NCI-H446 treated with DMSO at 0.1 percent for 48 hours (cell line): ENCODE results near the gene RNF114.
"Not testable (repeated sequence)": the region's sequence is repeated elsewhere in the genome, so short reads cannot be mapped to it uniquely, and the experiment has no call there.

Experiments used
- DNase-seq: peaks from one replicate; lab custom pipeline; 2025; lab: John Stamatoyannopoulos, UW

RNF114 gene

DNA sequence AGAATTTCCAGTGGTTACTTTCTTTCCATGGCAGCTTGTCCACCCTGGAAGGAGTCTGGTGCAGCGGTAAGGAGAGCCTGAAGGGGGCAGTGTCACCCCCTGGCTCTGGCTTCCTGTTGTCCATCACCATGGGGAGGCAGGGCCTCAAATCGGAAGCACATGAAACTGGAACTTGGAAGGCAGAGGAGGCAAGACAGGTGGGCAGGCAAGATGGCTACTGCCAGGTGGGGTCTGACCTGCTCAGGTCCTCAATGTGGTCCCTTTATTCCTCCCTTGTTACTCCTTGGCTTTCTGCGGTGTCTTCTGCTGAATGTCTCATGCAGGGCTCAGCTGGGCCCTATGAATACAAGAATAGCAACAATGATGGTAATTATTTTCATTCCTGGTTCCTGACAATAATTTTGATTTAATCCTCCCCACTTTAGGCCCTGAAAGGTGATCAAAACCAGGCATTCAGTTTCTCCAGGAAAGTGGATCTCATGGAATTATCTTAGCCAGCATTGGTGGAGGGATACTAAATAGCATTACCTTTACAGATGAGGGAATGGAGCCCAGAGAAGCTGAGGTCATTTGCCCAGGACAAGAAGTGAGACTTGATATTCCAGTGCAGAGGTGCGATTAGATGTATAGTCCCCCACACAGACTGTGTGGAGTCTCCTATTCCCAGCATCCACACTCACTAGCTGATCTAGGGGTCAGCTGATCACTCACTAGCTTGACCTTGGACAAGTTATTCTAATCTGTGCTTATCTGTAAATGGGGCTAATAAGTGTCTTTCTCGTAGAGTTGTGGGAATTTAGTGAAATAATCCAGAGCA is 29.0 kb downstream of the RNF114 start:
- DNase-seq, result no peak

DNA sequence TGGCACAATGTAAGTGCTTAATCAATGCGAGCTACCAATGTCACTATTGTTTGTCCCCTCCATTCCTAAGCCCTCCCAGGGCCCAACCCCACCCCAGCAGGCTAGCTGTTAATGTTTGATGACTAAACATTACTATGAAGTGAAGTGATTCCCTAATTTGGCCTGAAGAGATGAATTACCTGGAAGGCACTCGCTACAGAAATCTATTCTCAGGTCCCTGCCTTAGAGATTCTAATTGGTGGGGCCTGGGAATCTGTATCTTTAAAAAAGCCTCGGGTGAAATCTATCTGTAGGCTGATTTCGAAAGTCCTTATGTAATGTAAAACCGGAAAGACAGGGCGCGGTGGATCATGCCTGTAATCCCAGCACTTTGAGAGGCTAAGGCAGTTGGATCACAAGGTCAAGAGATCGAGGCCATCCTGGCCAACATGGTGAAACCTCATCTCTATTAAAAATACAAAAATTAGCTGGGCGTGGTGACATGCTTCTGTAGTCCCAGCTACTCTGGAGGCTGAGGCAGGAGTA is 29.6 kb downstream of the RNF114 start:
- no peak for DNase-seq

DNA sequence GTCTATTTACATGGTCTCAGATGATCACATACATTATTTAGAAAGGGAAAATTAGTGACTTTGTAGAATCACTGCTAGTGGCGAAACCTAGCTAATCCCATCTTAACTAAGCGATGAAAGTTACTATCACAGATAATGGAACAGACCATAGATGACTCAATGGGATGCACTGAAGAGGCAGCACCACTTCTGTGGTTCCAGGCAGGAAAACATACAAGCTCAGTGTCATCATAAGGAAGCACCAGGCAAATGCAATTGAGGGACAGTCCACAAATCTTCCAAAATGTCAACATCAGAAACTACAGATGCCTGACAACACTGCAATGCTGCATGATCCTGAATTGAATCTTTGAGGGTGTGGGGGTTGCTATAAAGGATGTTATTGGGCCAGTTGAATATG is 30.7 kb downstream of the RNF114 start:
- DNase-seq, result no peak

DNA sequence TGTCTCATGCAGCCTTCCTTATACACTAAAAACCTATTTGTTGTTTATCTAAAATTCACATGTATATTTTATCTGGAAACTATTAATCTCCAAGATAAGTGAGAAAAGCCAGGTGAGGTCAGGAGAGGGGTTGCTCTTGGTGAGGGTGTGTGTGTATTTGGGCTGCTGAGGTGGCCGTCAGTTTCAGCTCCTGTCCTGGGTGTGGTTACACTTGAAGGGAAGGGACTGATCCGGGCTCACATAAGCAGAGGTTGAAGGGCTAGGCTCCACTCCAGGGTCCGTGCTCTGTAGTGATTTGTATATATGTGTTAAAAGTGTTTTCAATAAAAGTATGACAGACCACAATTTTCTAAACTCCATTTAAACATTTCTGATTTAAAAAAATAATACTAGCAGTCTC is 33.0 kb downstream of the RNF114 start:
- no peak for DNase-seq

DNA sequence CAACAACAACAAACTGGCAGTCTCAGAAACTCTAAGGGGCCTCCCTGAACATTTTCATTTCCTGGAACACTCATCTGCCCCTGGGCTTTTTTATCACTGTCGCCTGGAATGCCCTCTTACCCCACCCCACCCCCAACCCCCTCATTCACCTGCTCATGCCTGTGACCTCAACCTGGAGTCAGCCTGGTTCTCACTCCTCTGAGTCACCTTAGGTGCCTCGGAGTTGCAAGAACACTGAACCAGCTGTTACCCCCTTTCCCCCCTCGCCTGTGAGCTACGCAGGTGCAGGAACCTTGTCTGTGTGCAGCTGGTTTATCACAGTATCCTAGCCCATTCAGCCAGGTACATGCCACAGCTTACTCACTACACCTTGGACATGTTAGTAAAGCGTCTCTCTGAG is 33.7 kb downstream of the RNF114 start:
- no peak for DNase-seq

DNA sequence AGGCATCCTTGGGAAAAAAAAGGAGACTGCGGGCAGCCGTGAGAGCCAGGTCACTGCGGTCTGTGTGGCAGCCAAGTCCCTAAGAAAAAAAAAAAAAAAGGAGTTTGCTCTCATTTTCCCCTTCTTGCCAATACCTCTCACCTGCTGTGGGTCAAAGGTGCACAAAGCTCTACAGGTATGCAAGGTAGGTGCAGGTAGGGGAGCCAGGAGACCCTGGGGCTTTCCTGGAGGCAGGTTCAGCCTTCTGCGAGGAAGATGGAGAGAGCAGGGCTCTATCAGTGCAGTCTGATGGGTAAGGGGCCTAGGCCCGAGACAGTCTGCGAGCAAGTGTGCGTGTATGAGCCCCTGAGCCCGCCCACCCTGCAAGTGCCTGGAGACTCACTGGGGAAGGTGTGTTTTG is 34.3 kb downstream of the RNF114 start:
- no peak for DNase-seq

DNA sequence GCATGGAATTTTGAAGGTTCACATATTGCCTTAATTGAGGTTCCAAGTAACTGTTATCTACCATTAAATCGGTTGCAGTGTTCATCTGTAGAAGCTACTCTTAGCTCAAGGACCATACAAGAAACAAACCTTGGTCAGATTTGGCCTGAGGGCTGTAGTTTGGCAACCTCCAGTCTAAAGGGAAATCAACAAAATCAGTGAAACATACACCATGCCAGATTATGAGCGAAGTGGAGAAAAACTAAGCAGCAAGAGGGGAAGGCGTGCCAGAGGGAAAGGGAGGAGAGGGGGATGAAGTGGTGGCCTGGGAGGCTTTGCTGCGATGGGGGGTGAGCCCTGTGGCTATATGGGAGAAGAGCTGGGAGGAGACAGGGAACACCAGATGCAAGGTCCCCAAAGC is 37.8 kb downstream of the RNF114 start:
- DNase-seq, result no peak

DNA sequence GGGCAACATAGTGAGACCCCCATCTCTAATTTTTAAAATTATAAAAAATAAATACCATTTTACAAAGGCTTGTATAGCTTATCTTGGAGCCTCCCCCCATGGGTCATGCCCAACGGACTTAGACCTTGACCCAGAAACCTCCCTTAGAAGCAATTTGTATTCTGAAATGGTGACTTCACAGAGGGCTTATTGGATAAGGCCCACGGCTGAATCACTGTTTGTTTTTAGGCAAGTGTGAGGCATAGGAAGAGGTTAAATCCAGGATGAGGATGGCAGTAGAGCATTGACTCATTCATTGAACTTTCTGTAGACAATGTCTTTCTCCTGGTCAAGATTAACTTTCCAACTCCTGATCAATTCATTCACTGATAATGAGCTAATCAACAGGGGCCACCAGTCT is 40.3 kb downstream of the RNF114 start:
- DNase-seq, result no peak

DNA sequence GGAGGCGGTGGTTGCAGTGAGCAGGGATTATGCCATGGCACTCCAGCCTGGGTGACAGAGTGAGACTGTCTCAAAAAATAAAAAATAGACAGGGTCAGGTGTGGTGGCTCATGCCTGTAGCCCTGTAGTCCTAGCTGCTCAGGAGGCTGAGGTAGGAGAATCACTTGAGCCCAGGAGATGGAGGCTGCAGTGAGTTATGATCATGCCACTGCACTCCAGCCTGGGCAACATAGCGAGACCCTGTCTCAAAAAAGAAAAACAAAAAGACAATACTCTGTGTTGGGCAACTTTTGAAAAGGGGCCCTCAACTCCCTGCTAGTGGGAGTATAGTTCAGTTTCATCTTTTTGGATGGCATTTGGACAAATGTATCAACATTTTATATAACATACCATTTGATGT is 41.5 kb downstream of the RNF114 start:
- DNase-seq, result not testable (repeated sequence)

DNA sequence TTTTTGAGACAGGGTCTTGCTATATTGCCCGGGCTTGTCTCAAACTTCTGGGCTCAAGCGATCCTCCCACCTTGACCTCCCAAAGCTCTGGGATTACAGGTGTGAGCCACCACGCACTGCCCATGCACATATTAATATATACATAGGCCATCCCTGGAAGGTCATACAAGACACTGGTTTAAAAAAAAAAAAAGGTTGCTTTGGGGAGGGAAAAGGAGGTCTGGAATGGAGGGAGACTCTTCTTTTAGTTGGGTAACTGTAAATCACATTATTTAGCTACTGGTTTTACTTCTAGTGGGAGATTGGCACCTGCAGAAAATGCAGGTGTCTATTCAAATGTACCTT is 42.5 kb downstream of the RNF114 start:
- no peak for DNase-seq

DNA sequence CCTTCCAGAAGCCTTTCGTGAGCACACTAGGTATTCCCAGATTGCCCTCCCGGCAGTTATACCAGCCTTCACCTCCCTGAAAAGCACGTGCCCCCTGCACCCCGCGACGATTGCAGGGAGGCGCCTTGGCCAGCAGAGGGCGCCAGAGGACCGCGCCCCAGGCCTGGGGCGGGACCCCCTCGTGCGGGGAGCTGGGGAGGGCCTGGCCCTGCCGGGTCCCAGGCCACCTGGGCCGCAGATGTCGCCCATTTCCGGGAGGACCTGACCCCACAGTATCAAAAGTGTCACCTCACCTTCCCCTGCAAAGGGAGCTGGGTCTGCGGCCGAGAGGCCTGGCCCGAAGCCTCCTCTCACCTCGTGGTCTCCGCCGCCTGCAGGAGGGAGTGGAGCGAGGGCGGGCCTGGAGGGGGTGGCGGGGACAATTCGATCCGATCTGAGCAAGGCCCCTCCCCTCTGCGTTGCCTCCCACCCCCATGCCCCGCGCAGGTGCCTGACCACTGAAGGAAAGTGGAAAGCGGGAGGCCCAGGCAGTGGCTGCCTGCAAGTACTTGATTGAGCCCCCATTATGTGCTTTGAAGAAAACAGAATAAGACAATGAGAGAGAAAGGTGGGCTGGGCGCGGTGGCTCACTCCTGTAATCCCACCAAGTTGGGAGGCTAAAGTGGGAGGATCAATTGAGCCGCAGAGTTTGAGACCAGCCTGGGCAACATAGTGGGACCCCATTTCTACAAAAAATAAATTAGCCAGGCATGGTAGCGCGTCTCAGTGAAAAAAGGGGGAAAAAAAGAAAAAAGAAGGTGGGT is 43.0 kb downstream of the RNF114 start:
- DNase-seq, result peak; percentile 25

DNA sequence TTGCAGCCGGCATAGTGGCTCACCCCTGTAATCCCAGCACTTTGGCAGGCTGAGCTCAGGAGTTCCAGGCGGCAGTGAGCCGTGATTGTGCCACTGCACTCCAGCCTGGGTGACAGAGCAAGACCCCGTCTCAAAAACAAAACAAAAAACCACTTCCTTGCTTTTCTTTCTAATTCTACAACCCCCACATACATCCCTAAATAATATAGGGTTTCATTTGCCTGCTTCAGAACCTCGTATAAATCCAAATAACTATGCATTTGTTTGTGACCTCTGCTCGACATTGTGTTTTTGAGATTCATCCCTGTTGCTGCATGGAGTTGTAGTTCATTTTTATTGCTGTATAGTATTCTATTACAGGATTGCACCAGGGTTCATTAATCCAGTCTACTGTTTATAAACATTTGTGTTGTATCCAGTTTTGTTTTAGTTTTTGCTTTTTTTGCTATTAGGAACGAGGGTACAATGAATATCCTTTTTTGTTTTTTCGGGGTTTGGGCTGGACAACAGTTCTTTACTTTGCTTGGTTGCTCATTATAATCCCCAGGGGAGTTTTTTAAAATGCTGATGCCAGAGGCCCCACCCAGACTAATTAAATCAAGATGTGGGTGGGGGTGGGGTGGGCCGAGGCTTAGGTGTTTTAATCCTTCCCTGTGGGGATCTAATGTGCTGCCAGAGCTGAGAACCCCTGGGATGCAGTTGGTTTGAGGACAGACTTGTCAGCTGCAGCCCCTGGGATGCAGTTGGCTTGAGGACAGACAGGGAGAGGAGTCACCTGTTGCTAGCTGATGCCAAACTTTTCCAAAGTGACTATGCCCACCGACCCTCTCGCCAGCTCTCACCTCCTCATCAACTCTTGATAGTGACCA is 44.2 kb downstream of the RNF114 start:
- no peak for DNase-seq

DNA sequence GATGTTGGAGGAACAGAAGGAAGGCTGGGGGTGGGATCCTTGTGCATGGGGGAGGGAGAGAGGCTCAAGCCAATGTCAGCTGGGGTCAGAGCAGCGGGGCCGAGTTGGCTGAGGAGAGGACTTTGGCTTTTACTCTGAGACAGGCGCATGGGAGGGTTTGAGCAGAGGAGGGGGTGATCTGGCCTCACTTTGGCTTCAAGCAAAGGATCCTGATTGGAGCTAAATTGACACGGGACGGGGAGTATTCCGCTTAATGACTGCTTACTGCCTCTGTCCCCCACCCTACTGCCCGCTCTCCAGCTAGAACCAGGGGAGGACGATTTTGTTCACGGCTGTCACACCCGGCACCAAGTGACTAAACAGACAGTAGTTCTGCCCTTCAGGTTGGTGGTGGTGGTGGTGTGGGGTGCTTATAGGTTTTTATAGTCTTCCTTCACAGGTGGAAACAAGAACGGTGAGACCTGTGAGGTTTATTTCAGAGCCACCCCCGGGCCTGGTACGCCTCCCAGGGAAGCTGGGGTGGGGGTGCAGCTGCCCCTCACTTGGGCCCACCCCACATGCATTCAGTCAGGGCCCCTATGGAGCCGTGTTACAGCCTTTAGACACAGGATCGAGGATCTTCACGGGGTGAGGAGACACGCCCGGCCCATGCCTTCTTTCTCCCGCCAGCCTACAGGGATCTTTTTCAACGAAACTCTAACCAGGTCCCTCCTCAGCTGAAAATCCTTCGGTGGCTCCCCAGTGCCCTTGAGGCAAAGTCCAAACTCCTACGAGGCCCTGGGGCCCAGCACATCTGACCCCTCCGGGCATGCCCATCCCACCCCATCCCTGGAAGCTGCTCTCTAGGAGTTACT is 45.2 kb downstream of the RNF114 start:
- DNase-seq, result no peak

DNA sequence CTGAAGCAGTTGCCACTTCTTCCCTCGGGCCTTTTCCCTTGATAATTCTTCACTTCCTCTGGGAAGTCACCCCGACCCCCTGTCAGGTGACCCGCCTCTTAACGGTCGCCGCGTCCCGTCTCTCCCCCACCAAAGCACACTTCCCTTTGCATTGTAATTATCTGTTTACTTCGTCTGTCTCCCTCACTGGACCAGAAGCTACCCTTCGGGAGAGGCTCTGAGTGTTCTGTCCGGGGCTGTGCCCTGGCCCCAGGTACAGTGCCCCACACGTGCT is 45.8 kb downstream of the RNF114 start:
- no peak for DNase-seq

DNA sequence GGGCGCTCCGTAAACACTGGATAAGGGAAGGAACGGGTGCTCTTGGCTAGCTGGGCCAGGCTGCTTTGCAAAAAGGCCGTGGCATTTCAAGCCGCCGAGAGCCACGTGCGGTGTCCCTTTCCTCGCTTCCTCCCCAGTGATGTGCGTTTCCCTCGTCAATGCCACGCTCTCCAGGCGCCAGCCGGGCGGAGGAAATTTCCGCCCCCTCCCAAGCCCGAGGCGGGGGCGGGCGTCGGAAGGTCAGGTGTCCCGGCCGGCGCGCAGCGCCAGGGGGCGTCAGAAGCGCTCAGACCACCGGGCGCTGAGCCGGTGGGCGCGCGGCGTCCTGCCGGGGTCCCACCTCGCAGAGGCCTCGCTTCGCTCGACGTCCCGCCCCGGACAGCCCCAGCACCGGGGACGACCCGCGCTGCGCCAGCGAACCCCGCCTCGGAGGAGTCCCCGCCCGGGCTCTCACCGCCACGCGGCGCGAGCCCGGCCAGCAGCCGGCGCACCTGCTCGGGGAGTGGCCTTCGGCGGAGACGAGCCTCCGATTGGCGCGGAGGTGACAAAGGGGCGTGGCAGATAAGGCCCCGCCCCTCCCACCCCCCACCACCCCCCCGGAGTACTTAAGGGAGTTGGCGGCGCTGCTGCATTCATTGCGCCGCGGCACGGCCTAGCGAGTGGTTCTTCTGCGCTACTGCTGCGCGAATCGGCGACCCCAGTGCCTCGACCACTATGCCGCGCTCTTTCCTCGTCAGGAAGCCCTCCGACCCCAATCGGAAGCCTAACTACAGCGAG is 46.3 kb downstream of the RNF114 start, which contains the start of gene SNAI1:
SNAI1 (plus strand) TSS at position 635 of the 777 bp plus-strand sequence; CDS start at position 715, 80 bp downstream.
- DNase-seq, result peak; percentile 75

DNA sequence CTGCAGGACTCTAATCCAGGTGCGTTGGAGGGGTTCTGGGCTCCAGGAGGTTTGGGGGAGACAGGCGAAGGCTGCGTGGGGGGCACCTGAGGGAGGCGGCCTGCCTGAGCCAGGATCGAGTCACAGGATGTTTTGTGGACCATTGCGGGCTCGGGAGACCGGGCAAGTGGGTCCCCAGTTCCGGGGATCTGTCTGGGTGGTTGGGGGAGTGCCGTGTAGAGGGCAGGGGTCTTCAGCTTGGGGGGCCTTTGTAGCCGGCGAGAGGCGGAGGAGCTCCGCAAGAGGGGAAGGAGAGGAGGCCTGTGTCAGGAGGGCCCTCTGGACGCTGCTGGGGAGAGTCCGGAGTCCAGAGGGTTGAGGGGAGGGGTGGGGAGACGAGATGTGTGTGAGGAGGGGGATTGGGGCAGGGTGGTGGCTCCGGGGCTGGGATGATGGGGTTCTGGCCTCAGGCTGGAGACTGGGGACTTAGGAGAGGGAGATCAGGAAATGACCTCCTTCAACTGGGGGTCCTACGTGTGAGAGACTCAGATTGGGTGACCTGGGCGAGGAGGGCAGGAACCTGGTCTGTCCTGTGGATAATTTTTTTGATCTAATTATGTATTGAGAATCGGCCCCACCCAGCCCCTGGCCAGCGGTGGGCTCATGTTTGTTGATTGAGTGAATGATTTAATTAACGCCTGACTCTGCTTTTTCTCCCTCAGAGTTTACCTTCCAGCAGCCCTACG is 47.1 kb downstream of the RNF114 start:
- DNase-seq, result no peak

DNA sequence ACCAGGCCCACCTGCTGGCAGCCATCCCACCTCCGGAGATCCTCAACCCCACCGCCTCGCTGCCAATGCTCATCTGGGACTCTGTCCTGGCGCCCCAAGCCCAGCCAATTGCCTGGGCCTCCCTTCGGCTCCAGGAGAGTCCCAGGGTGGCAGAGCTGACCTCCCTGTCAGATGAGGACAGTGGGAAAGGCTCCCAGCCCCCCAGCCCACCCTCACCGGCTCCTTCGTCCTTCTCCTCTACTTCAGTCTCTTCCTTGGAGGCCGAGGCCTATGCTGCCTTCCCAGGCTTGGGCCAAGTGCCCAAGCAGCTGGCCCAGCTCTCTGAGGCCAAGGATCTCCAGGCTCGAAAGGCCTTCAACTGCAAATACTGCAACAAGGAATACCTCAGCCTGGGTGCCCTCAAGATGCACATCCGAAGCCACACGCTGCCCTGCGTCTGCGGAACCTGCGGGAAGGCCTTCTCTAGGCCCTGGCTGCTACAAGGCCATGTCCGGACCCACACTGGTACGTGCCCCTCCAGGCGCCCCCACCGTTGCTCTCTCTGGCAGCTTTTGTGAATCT is 47.7 kb downstream of the RNF114 start:
- no peak for DNase-seq

DNA sequence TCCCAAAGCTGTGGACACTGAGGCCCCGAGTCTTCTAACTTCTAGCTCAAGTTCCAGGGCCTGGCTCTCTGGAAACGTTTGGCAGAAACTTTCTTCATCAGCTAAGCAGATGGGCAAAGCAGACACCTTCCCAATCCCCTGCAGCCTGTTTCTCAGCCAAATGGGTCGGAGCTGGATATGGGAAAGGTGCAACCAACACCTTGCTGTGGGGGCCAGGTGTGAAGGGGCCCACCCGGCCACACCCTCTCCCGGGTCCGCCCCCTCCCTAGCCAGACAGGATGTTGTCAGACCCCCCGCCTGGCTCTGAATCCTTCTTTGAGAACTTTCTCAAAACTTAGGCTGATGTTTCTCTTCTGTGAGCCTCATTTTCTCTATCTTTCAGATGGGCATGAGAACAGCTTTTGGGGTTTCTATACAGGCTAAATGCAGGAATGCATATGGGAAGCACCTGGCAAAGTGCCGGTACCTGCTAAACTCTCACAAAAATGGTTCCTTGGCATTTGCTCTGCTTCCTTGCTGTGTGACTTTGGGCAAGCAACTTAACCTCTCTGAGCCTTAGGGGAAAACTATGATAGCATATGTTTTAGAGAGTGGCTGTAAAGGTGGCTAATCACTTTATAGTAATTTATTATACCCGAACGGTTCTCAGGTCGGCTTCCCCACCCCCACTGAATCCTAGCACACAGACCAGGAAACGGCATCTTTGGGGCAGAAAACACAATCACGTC is 48.4 kb downstream of the RNF114 start:
- no peak for DNase-seq

DNA sequence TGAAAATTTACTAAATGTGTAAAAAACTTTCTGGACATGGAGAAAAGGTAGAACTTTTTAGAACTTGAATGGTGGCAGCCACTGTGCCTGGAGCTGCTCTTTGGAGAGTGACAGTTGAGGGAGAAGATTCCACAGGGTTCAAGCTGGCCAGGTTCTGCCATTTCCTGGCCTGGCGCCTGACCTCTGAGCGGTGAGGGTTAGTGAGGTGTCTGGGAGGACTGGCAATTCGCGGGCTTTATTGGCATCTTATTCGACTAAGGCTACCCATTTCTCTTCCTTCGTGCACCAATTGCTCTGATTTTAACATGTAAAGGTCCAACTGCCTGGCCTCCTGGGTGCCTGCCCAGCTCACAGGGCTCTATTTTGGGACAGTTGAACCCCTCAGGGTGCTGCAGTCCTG is 49.0 kb downstream of the RNF114 start:
- DNase-seq, result no peak
